GM12878 (cell line): ENCODE measurements around the gene GTPBP4. TPM values are rescaled to one million over a fixed set of nuclear protein-coding genes. Genes with fewer than 3 reads are reported as not detected.

Experiments used
- ATAC-seq: fragments of 200-7000 bp; cut with Tn5 transposase; 3 replicates; pipeline ENCODE4 v1.9.1; 2020; ENCODE audit warnings: mild to moderate bottlenecking, moderate library complexity
- BruUV-seq: library from RNA; stranded (reverse); fragments of 400-500 nt; replicated peaks from 2 replicates; lab custom pipeline; 2021; lab: Mats Ljungman, UMichigan
- CTCF ChIA-PET: fragments of 300-600 bp; sonication (Branson Sonifier 250); formaldehyde crosslinking; extraction: SDS; loops from one replicate; lab custom pipeline; 2021; ENCODE audit warnings: inconsistent platforms; lab: Yijun Ruan, JAX
- POLR2A ChIA-PET: fragments of 350-600 bp; formaldehyde crosslinking; extraction: SDS; loops from one replicate; lab custom pipeline; 2021; ENCODE audit warnings: inconsistent platforms; lab: Charles Lee
- RAD21 ChIA-PET: fragments of 300-600 bp; sonication (Branson Sonifier 250); formaldehyde crosslinking; loops from one replicate; lab custom pipeline; 2023; ENCODE audit warnings: antibody characterized with exemption; ENCODE audit not compliant: unreplicated experiment; lab: Charles Lee
- SMC1A ChIA-PET: fragments of 300-600 bp; sonication (Branson Sonifier 250); formaldehyde crosslinking; loops from one replicate; lab custom pipeline; 2023; ENCODE audit not compliant: unreplicated experiment, uncharacterized antibody; lab: Charles Lee
- DNase-seq: peaks from one replicate; pipeline ENCODE4 v3.0.0-alpha.2; 2011; ENCODE audit warnings: low read depth, low spot score
- FAIRE-seq: peaks from 3 replicates; lab custom pipeline; 2011; peaks lifted over from hg19 to GRCh38; lab: Jason Lieb, UNC
- H2AFZ ChIP-seq: 2 replicates; pipeline ENCODE4 v1.6.0; 2011; ENCODE audit warnings: low read depth, low read length, control low read depth; ENCODE audit not compliant: control insufficient read depth
- H3K27ac ChIP-seq: 2 replicates; pipeline ENCODE4 v1.5.1; 2011; ENCODE audit warnings: control low read depth; ENCODE audit not compliant: control insufficient read depth, insufficient read depth
- H3K27me3 ChIP-seq, 2 experiments: replicated peaks in 1 of 2; 2 replicates each; pipeline versions ENCODE4 v1.6.0 to v1.6.1; 2011; ENCODE audit warnings: low read length in 1 of 2; ENCODE audit not compliant: control insufficient read depth in 2 of 2, insufficient read depth in 2 of 2
- H3K36me3 ChIP-seq, 2 experiments: 2 replicates each; pipeline ENCODE4 v1.5.1; 2011; ENCODE audit warnings: low read length in 1 of 2; ENCODE audit not compliant: control insufficient read depth in 2 of 2, insufficient read depth in 2 of 2
- H3K4me1 ChIP-seq: 2 replicates; pipeline ENCODE4 v1.6.1; 2011; ENCODE audit warnings: mild to moderate bottlenecking, low read length, moderate library complexity, mixed read lengths; ENCODE audit not compliant: control insufficient read depth, insufficient read depth
- H3K4me2 ChIP-seq: 2 replicates; pipeline ENCODE4 v1.6.0; 2011; ENCODE audit warnings: control low read depth; ENCODE audit not compliant: control insufficient read depth, insufficient read depth
- H3K4me3 ChIP-seq: fragments of 200-600 bp; sonication (generic); 2 replicates; pipeline ENCODE4 v1.5.1; 2016
- H3K79me2 ChIP-seq: 2 replicates; pipeline ENCODE4 v1.6.0; 2011; ENCODE audit warnings: low read length; ENCODE audit not compliant: control insufficient read depth, insufficient read depth
- H3K9ac ChIP-seq: 2 replicates; pipeline ENCODE4 v1.8.0; 2011; ENCODE audit warnings: low read length, control low read depth, mixed read lengths; ENCODE audit not compliant: control insufficient read depth, insufficient read depth
- H3K9me3 ChIP-seq: replicated peaks from 3 replicates; pipeline ENCODE4 v1.5.1; 2011; ENCODE audit warnings: mild to moderate bottlenecking, low read length; ENCODE audit not compliant: control insufficient read depth, insufficient read depth
- H4K20me1 ChIP-seq: 2 replicates; pipeline ENCODE4 v1.6.0; 2011; ENCODE audit not compliant: control insufficient read depth, insufficient read depth
- DPF2 ChIP-seq: fragments of 450-650 bp; IDR thresholded peaks from 2 replicates; pipeline ENCODE4 v1.6.1; 2017; ENCODE audit warnings: mild to moderate bottlenecking
- NFYA ChIP-seq: IDR thresholded peaks from 2 replicates; pipeline ENCODE4 v1.6.1; 2011; ENCODE audit warnings: low read depth, mild to moderate bottlenecking, low read length, improper control_type of control experiment, borderline replicate concordance
- NR2C2 ChIP-seq: IDR thresholded peaks from 2 replicates; pipeline ENCODE4 v1.6.1; 2011; ENCODE audit warnings: borderline replicate concordance, low read depth; ENCODE audit not compliant: control insufficient read depth, insufficient read length
- REST ChIP-seq: IDR thresholded peaks from 2 replicates; pipeline ENCODE4 v1.6.1; 2012; ENCODE audit warnings: mild to moderate bottlenecking, low read depth, low read length
- WGBS: methylation state at CpG from one replicate; pipeline ENCODE4 v1.1.6; 2016; ENCODE audit warnings: low lambda C conversion rate; ENCODE audit not compliant: insufficient replicate concordance, insufficient coverage; ENCODE audit errors: missing lambda C conversion rate; 5-methylcytosine and 5-hydroxymethylcytosine counted together
- in situ Hi-C: fragments of 300-500 bp; cut with MboI; formaldehyde crosslinking; loops from 9 replicates; pipeline ENCODE4 v1.14.3; 2018; ENCODE audit warnings: mixed read lengths
- intact Hi-C: fragments of 100-400 bp; cut with micrococcal nuclease; formaldehyde crosslinking; loops from one replicate; pipeline ENCODE4 v1.14.2; 2022; ENCODE audit not compliant: unreplicated experiment
- polyA plus RNA-seq, 11 experiments: library from polyadenylated mRNA; depleted of rRNA in 4 of 11; unstranded in 6 of 11; stranded (reverse) in 5 of 11; fragments of >200 nt; fragmentation: Nextera tagmentation in 4 of 11; fragmentation: Illumina TruSeq in 1 of 11; extraction: Ambion mirVana in 4 of 11; extraction: Trizol in 1 of 11; gene quantifications; 1 replicate in 1 of 11; 2 replicates in 10 of 11; pipeline versions ENCODE4 v1.2.1 to v1.2.3, GENCODE V29; 2011 to 2016; ENCODE audit warnings: inconsistent platforms in 2 of 11, missing spikeins in 2 of 11, low read depth in 1 of 11
- total RNA-seq, 4 experiments: library from RNA; depleted of rRNA in 3 of 4; stranded (reverse); fragments of >200 nt in 3 of 4; fragmentation: Illumina TruSeq in 1 of 4; extraction: Trizol in 1 of 4; gene quantifications; 2 replicates each; pipeline versions ENCODE4 v1.2.1 to v1.2.3, GENCODE V29; 2013 to 2021

The GTPBP4 gene
- total and polyA plus RNA-seq, 10 of the 15 experiments (the other 5 are each of a cell fraction or from before 2014, with no cell fraction given): 58.5 to 118 (median 71.4) TPM

- in situ Hi-C loops (no loop called here), intact Hi-C loops (loop anchor here (1.0 kb wide), 1 partner anchor 29 kb away; no protein-coding TSS in a partner anchor)
- Histone ChIP-seq H3K4me2 (peak overlapping the region; percentile 97), H3K27me3 (no peaks in the 10 kb centered on the region), H4K20me1 (no peaks in the 10 kb centered on the region), H3K4me3 (no peak overlapping the region), H3K4me1 (peaks cover 17% of the 10 kb centered on the region), H3K9ac (no peak overlapping the region; the same call in 1 of the 2 replicates), H3K27ac (peak overlapping the region; percentile 39), H3K36me3 (no peaks in the 10 kb centered on the region), H3K79me2 (no peaks in the 10 kb centered on the region), H3K9me3 (no peaks in the 10 kb centered on the region; the same call in 2 of the 3 replicates), H2AFZ (peak overlapping the region; percentile 45)
- 29% methylated on average over 17 of the region's 17 CpGs for WGBS
- DNase-seq (no peak), FAIRE-seq (no peak), ATAC-seq (peak; percentile 78)
- TF ChIP-seq REST (no peak), NR2C2 (no peak), NFYA (no peak), DPF2 (no peak)
- ChIA-PET RAD21 (interaction anchor here (0.8 to 1.5 kb wide), 4 partner anchors 10 to 49 kb away, joined by 3 to 5 read pairs (median 4); partner anchors contain the start of gene LARP4B), CTCF (interaction anchor here (0.9 kb wide), 1 partner anchor 107 kb away, joined by 3 read pairs; no protein-coding TSS in a partner anchor), SMC1A (interaction anchor here (0.7 to 1.6 kb wide), 6 partner anchors 13 to 115 kb away, joined by 3 to 7 read pairs (median 4); partner anchors contain the start of gene GTPBP4), POLR2A (interaction anchor here (1.0 to 1.5 kb wide), 3 partner anchors 11 to 43 kb away, joined by 3 to 4 read pairs (median 3); no protein-coding TSS in a partner anchor)
- no TSS peak for BruUV-seq
Measured at GRCh38 chr10:943334-944033, 44.8 kb upstream of the GTPBP4 start.
